Fibroblast of gingiva (primary cell): ENCODE data around the gene PLA2G12B.
"Not testable (repeated sequence)": the region's sequence is repeated elsewhere in the genome, so short reads cannot be mapped to it uniquely, and the experiment has no call there.

Experiments
- DNase-seq: peaks from one replicate; pipeline ENCODE4 v3.0.0-alpha.2; 2011; ENCODE audit warnings: low read depth

Gene PLA2G12B, protein sequence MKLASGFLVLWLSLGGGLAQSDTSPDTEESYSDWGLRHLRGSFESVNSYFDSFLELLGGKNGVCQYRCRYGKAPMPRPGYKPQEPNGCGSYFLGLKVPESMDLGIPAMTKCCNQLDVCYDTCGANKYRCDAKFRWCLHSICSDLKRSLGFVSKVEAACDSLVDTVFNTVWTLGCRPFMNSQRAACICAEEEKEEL

DNA sequence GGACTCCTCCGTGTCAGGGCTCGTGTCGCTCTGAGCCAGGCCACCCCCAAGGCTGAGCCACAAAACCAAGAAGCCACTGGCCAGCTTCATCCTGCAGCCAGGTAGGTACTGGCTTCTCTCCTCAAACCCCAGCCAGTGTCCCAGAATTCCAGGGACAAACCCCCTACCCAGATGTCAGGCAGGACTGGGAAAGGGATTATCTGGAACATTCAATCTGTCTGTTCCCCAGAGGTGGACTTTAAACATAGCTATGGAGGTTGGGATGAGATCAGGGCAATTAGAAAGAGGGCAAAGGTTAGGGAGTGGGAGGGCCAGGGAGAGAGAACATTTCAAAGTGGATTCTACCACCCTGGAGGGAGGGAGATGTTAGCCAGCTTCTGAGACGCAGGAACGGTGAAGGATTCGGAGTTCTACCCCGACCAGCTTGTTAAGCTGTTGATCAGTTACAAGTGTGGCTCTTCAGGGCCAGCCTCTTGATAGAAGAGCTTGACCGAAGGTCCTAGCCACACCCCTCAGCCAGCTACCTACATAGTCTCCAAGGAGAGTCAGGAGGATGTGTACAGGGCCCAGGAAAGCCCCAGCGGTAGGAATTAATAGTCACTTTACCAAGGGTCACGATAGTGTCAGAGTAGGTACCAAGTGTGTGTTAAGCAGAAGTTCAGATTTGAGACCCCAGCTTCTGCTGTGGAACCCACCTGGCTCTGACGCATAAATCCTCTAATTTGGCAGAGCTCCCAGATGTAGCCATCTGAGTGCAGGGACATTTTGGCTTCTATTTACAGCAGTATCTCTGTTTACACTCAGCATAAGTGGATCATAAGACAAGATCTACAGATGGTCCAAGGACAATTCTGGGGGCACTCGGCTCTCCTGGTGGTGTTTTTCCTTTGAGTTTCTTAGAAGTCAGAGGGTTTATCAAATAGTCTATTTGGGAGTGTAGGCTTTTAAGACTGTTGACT is at the start of gene PLA2G12B:
PLA2G12B (minus strand) TSS at position 211 of the 959 bp plus-strand sequence; CDS start at position 90, 121 bp downstream.
- no peak for DNase-seq

DNA sequence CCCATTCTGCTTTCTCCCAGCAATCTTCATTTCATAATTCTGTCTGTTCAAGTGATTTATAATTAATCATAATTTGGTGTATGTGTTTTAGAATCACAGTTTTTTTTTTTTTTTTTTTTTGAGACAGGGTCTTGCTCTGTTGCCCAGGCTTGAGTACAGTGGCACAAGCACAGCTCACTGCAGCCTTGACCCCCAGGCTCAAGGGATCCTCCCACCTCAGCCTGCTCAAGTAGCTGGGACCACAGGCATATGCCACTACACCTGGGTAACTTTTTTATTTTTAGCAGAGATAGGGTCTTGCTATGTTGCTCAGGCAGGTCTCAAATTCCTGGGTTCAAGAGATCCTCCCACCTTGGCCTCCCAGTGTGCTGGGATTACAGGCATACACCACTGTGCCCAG is 49.2 kb upstream of the PLA2G12B start:
- DNase-seq = no peak

DNA sequence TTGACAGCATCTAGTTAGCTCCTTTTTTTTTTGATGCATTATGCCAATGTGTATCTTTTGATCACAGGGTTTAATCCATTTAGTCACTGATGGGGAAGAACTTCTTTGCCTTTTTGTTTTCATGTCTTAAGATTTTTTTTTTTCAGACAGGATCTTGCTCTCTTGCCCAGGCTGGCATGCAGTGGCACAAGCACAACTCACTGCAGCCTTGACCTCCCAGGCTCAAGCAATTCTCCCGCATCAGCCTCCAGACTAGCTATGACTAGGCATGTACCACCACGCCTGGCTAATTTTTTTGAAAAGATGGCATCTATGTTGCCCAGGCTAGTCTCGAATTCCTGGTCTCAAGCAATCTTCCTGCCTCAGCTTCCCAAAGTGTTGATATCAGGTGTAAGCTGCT is 46.4 kb upstream of the PLA2G12B start:
- no peak for DNase-seq

DNA sequence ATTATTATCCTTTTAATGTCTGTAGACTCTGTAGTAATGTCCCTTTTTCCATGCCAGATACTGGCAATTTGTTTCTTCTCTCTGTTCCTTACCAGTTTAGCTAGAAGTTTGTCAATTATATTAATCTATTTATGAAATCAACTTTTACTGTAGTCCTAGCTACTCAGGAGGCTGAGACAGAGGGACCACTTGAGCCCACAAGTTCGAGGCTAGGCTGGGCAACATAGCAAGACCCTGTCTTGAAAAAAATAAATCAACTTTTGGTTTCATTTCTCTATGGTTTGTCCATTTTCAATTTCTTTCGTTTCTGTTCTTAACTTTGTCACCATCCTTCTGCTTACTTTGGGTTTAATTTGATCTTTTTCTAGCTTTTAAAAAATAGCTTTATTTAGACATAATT is 42.5 kb upstream of the PLA2G12B start:
- DNase-seq = no peak

DNA sequence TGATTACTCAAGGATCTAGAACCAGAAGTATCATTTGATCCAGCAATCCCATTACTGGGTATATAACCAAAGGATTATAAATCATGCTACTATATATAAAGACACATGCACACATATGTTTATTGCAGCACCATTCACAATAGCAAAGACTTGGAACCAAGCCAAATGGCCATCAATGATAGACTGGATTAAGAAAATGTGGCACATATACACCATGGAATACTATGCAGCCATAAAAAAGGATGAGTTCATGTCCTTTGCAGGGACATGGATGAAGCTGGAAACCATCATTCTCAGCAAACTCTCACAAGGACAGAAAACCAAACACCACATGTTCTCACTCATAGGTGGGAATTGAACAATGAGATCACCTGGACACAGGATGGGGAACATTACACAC is 40.9 kb upstream of the PLA2G12B start:
- DNase-seq = not testable (repeated sequence)

DNA sequence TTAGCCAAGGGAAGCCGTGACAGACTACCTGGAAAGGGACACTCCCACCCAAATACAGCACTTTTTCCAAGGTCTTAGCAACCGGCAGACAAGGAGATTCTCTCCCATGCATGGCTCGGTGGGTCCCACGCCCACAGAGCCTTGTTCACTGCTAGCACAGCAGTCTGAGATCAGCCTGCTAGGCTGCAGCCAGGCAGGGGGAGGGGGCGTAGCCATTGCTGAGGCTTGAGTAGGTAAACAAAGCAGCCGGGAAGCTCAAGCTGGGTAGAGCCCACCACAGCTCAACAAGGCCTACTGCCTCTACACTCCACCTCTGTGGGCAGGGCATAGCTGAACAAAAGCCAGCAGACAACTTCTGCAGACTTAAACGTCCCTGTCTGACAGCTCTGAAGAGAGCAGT is 35.2 kb upstream of the PLA2G12B start:
- not testable (repeated sequence) for DNase-seq

DNA sequence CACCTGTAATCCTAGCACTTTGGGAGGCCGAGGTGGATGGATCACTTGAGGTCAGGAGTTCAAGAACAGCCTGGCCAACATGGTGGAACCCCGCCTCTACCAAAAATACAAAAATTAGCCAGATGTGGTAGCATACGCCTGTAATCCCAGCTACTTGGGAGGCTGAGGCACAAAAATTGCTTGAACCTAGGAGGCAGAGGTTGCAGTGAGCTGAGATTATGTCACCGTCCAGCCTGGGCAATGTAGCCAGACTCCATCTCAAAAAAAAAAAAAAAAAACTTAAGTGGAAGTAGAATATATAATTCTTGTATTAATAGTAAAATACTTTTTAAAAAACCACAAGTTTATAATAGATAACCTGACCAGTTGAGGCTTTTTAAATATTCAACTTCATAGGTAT is 30.0 kb upstream of the PLA2G12B start:
- not testable (repeated sequence) for DNase-seq

DNA sequence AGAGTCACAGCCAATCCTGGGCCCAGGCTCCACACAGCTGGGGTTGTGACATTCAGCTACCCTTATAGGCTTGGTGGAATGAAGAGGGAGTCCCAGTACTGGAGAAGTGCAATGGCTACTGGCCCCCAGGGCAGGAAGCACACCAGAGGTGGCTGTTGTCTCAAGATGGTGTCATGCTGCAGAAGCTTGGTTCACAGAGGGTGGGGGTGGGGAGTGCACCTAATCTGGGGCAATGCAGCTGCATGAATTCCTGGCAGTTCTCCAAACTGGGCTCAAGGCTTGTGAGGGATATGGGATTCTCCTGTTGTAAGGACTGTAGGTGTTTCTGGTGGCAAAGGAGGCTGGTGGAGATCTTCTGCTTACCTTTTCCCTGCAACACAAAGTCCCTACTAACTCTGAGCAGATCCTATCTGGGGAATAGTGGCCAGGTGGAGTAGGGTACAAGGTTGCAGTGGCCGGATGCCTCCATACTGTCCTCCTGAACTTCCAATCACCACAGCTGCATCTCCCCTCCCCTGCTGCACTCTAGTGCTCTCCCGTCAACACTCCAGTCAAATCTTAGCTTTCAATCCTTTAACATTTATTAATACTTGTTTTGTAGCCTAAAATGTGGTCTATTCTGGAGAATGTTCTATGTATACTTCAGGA is 27.4 kb upstream of the PLA2G12B start:
- no peak for DNase-seq

DNA sequence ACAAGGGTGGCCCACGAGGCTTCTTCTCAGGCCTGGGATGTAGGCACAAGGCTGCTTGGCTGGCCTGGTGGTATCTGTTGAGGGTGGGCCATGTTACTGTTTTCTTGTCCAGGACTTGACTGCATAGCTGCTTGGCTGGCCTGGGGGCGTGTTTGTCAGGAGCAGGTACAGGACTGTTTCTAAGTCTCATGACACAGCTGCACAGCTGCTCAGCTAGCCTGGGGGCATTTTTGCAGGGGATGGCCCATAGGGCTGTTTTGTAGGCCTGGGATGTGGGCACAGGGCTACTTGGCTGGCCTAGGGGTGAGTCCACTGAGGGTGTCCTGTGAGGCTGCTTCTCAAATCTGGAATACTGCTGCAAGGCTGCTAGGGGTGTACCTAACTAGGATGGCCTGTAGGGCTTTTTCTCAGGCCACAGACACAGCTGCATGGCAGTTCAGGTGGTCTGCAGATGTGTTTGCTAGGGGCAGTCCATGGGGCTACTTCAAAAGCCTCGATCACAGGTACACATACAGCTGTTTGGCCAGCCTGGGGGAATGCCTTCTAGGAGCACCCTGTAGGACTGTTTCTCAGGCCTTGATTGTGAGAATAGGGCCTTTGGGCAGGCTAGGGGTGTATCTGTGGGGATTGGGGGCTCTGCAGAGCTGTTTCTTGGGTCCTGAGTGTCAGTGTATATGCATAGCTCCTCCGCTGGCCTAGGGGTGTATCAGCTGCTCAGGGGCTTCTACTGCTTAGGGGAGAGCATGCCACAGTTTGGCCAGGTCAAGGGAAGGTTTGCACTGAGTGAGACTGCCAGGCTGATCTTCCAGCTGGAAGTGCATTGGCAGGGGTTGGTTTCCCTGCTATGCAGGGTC is 26.6 kb upstream of the PLA2G12B start:
- DNase-seq = no peak

DNA sequence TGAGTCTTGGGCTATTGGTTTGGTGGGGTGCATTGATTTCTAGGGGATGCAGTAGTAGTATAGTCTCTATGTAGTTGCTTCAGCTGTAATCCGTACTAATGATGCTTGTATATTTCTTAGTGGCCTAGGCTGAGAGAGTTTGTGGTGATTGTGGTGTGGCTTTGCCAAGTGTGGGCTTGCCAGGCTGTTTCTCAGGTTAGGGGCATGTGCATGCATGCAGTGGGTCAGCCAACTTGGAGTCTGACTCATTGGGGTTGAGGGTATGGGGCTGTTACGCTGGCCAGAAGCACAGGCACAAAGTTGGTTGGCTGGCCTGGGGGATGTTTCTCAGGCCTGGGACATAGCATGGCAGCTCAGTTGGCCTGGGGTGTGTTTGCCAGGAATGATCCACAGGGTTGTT is 25.7 kb upstream of the PLA2G12B start:
- no peak for DNase-seq

DNA sequence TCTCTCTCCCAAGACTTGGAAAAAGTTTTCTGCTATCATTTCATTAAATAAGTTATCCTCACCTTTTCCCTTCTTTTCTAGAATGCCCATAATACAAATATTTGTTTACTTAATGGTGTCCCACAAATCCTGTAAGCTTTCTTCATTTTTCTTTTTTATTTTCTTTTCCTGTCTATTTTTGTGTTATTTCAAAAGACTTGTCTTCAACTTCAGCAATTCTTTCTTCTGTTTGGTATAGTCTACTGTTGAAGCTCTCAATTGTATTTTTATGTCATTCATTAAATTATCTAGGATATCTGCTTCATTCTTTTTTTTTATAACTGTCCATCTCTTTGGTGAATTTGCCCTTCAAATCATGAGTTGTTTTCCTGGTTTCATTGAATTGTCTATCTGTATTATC is 25.1 kb upstream of the PLA2G12B start:
- DNase-seq = no peak

DNA sequence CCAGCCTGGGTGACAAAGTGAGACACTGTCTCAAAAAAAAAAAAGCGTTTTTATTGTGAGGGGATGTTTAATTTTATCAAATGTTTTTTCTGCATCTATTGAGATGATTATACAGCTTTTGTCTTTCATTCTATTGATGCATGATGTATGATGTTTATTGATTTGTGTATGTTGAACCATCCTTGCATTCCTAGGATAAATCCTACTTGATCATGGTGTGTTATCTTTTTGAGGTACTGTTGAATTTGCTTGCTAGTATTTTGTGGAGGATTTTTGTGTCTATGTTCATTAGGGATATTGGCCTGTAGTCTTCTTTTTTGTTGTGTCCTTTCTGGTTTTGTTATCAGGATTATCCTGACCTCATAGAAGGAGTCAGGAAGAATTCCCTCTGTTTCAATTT is 22.3 kb upstream of the PLA2G12B start:
- DNase-seq = no peak

DNA sequence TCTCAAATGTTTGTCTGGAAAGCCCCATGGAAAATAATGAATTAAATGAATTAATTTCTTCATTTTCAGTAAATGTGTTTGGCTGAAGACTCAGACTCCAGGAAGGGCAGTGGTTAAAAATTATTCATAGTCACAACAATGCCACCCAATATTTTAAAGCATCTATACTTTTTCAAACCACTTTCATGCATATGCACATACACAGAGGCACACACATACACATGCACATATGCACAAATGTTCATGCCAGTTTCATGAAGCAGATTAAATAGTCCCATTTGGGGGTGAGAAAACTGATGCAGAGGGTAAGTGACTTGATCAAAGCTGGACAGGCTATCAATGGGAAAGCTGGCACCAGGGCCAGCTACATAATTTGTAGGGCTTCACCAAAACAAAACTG is 1.4 kb upstream of the PLA2G12B start:
- DNase-seq = no peak

DNA sequence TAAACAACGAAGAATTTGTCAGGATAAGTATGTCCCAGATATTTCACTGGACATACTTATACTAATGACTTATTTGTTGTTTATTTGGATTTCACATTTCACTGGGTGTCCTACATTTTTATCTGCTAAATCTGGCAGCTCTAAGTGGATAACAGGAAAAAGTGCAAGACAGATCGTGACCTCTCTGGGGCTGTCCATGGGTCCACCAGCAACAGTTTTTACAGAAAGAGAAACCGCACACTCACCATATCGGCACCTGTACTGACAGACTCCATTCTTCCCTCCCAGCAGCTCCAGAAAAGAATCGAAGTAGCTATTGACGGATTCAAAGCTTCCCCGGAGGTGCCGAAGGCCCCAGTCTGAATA is 393 bp downstream of the PLA2G12B start:
- no peak for DNase-seq

DNA sequence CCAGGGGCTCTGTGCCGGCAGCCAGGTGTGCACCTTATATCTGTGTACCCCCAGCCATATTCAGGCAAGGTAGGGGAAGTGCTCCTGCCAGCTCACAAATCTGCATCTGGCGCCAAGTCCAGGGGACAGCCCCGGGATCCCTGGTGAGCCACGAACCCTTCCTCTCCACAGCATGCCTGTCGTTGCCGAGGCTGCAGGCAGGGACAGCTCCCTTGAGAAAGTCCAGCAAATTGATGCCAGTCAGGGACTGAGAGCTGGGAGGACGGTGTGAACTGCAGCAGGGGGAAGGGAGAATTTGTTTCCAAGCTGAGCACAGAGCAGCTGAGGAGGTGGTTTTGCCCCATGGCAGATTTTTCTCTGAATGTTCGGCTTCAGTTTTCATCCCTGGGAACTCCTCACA is 919 bp downstream of the PLA2G12B start:
- no peak for DNase-seq

DNA sequence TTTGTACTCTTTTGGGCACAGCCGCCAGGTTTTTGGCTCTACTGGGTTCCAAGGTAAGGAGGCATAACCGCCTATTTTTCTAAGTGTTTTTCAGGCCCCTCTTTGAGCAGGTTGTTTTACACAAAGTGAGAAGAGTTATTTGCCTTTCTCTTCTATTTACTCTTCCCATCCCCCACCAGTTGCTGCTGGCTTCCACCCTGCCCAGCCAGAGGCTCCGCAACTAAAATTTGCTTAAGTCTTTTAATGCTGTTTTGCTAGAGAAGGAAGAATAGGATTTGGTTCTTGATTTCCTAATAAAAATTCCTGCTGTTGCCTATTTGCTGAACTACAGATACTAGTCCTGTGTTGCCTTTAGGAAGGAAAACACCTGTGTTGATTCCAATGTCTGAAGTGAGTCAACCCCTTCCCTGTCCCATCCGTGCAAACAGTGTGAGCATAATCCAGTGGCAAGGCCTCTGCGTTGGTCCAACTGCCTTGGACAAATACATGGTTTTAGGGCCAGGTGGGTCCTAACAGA is 1.9 kb downstream of the PLA2G12B start:
- DNase-seq = no peak

DNA sequence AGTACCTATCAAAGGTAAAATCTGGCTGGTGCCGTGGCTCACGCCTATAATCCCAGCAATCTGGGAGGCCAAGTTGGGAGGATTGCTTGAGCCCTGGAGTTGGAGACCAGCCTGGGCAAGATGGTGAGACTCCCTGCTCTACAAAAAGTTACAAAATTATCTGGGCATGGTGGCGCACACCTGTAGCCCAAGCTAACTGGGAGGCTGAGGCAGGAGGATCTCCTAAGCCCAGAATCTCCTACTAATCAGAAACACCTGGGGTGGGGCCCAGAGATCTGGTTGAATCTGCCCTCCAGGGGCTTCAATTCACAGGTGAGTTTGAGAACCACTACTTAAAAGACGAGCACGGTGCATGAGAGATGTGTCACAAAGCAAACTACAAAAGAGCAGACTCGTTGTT is 2.4 kb downstream of the PLA2G12B start:
- DNase-seq = no peak

DNA sequence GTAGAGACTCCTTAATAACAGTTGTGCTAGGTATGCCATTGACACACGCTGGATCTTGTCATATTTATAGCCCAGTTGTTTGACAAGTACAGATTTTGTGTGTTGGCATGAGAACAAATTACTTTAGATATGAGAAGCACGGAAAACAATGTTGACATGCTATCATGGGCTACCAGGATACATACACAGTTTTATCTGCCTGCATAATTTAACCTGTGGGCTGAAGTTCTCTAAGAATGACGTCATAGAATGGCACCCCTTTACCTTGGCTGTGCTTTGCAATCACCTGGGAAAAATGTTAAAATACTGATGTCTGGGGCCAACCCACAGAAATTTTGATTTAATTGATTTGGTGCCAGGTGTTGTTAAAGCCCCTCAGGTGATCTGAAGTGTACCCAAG is 2.8 kb downstream of the PLA2G12B start:
- no peak for DNase-seq

DNA sequence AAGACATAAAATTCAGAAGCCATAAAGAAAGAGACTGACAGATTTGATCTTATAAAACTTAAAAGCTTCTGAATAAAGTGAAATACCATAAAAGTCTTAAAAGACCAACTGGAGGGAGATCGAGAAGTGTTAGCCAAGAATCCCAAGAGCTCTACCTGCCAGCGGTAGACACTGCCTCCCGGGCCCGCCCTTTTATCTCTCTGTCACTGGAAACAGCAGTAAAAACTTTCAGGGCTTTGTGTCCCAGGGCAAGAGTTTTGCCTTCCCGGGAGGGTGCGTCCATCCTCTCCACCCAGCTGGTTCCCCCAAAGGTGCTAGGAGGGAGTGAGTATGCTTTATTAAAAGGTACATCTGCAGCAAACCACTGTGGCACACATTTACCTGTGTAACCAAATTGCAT is 5.8 kb downstream of the PLA2G12B start:
- DNase-seq = no peak

DNA sequence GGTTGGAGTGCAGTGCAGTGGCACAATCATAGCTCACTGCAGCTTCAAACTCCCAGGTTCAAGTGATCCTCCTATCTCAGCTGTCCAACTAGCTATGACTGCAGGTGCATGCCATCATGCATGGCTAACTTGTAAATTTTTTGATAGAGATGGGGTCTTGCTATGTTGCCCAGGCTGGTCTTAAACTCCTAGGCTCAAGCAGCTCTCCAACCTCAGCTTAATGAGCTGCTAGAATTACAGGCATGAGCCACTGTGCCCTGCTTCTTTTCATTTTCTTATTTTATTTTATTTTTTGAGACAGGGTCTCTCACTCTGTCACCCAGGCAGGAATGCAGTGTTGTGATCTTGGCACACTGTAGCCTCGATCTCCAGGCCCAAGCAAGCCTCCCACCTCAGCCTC is 7.6 kb downstream of the PLA2G12B start:
- no peak for DNase-seq

DNA sequence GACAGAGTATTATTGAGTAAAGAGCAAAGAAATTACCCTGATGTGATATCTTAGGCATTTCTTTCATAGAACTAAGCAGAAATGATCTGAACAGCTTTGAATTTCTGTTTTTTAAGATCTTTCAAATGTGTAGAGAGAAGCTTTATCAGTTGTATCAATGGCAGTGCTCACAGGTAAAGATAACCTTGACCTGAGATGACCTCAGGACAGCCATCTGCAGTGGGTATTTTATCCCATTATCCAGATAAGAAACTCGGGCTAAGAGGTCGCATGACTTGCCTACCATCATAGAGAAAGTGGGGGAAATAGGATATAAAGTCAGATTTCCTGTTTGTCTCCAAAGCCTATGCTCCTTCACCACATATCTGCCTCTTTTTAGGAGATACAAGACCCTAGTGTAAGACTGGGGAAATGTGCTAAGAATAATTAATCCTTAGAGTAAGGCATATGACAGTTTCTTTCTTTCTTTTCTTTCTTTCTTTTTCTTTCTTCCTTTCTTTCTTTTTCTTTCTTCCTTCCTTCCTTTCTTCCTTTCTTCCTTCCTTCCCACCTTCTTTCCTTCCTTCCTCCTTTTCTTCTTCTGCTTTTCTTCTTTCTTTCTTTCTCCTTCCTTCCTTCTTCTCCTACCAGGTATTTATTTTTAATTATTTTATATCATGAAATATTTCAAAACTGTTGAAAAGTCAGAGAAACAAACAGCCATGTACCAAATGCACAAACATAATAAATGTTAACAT is 10.9 kb downstream of the PLA2G12B start:
- no peak for DNase-seq
